ENCODE results near the gene STX8.
A peak's percentile ranks its signal among the peaks of the same experiment; 100 is the strongest.

Gene STX8

GRCh38 chr17:9298776-9299295 is 276.8 kb downstream of the STX8 start:
- no peak for DNase-seq (ENCODE audit: low spot score)

DNA sequence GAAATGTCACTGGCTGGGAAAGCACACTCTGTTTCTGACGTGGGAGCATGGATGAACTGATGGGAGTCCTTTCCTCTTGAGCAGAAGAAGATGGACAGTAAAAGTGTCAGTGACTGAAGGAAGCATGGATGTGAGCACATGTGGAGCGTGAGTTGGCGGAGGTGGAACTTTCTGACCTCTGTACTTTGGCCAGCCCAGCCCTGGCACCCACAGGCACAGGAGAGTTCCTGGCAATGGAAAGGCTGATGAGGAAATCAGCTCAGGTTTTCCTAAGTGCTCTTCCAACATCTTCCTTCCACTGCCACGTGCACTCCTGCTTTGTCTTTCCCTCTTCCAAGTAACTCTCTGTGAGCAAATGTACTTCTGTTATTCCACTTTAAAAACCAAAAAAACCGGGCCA is 277.5 kb downstream of the STX8 start:
- DNase-seq (ENCODE audit: low spot score): no peak

DNA sequence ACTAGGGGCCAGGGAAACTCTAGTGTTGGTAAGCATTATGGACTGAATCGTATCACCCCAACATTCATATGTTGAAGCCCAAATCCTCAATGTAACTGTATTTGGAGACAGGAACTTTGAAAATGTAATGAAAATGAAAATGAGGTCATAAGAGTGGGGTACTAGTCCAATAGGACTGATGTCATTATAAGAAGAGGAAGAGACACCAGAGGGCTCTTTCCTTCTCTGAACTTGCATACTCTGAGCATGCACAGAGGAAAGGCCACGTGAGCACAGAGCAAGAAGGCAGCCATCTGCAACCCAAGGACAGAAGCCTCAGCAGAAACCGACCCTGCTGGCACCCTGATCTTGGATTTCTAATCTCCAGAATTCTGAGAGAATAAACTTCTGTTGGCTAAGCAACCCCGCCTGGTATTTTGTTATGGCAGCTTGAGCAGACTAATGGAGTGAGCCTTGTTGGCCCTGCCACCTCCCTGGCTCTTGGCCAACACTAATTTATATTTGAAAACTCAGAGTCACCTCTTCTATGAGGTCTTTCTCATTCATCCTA is 280.9 kb downstream of the STX8 start:
- no peak for DNase-seq (ENCODE audit: low spot score)

GRCh38 chr17:9292561-9292941 is 283.1 kb downstream of the STX8 start:
- no peak for DNase-seq (ENCODE audit: low spot score)

GRCh38 chr17:9291912-9292560 is 283.6 kb downstream of the STX8 start:
- DNase-seq (ENCODE audit: low spot score): peak; percentile 30

DNA sequence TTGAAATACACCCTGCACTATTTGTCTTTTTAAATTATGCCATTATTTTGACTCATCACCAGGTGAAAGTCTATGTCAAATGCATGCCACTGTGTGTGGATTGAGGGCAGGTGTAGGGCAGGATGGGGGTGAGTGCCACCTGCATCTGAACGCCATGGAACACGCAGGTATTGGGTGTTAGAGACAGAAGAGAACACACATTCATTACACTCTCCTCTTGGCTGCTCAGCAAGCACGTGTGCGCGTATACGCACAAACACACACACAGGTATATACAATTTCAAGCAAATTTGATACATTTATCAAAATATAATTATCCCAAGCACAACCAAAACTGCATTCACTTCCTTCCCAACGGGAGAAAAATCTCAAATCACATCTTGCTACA is 285.4 kb downstream of the STX8 start:
- DNase-seq (ENCODE audit: low spot score): no peak

DNA sequence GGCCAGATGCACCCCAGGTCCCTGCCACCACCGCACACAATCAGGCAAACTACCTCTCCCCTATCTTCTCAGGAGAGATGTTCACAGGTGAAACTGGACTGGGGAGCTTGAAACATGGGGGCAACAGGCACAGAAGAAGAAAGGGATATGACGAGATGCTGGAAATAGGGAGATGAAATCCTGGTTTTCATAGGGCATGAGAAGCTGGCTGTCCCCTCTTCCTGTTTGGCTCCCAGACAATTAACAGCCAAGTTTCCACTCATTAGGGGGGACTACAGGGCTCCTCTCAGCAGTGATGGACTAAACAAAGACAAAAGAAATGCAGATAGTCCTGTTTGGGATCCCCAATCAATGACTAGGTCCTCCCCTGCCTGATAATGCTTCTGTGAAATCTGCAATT is 288.3 kb downstream of the STX8 start:
- no peak for DNase-seq (ENCODE audit: low spot score)

GRCh38 chr17:9286434-9286833 is 289.2 kb downstream of the STX8 start:
- no peak for DNase-seq (ENCODE audit: low spot score)

DNA sequence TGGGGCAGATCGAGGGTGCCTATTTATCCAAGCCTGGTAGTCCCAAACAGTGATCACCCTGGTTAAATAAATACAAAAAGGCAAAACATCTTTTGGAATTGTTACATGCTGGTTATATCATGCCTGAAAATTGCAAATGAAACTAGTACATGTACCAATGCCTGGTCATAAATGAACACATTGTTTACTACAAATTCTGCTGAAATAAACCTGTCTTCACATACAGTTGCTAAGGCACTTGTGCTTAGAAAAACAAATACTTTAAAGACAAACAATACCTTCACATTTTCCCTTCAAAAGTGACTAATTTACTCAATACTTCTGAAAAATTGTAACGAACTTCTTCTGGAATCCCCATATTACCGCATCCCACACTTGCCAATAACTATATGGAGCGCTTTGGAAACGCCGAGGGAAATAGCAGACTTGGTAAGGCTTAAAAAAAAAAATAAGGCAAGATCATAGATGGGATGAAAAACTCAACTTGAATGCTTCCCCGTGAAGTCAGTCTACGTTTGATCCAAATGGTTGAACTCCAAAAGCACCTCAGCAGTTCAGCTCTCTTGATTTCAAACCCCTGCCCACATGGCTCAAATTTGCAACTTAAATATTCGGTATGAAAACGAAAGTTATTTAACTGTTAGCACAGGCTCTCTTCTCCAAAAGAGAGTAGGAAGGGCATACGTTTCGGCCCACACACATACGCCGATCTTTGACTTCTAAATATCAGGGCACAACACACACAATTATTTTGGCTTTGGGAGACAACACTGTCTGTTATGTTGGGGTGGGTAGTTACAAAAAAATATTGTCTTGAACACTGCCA is 289.8 kb downstream of the STX8 start:
- DNase-seq (ENCODE audit: low spot score): no peak

DNA sequence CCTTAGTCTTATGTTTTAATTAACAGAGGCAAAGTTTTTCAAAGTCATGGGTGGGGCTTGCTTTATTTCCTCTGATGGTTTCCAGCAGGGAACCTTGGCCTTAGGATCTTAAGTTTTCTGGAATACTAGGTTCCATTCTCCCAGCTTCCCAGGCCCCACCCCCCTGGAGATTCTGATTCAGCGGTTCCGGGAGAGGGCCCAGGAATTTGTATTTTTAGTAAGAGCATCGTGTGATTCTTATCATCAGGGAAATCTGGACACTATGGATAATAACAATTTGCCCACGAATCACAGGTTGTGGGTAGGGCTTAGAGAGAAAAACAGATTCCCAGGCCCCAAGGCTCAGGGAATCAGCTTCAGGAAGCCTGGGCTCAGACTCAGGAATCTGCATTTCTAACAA is 290.7 kb downstream of the STX8 start:
- DNase-seq (ENCODE audit: low spot score): no peak

GRCh38 chr17:9283909-9284308 is 291.7 kb downstream of the STX8 start:
- peak; percentile 45 for DNase-seq (ENCODE audit: low spot score)

GRCh38 chr17:9279893-9280292 is 295.7 kb downstream of the STX8 start:
- DNase-seq (ENCODE audit: low spot score): no peak

DNA sequence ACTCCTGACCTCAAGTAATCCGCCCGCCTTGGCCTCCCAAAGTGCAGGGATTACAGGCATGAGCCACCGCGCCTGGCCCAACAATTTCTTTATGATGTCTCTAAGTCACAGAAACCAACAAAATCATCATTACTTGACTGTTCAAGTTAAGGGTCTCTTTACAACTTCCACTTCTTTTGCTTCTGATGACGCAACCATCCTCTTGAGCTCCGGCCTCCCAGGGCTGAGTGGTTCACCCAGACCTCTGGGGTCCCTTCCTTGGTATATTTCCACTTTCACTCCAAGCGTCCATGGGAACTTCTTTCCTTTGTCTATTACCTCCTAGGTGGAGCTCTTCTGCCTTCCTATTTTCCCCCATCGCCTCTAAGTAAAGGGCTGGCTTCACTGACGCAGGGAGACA is 300.6 kb downstream of the STX8 start:
- no peak for DNase-seq (ENCODE audit: low spot score)

DNA sequence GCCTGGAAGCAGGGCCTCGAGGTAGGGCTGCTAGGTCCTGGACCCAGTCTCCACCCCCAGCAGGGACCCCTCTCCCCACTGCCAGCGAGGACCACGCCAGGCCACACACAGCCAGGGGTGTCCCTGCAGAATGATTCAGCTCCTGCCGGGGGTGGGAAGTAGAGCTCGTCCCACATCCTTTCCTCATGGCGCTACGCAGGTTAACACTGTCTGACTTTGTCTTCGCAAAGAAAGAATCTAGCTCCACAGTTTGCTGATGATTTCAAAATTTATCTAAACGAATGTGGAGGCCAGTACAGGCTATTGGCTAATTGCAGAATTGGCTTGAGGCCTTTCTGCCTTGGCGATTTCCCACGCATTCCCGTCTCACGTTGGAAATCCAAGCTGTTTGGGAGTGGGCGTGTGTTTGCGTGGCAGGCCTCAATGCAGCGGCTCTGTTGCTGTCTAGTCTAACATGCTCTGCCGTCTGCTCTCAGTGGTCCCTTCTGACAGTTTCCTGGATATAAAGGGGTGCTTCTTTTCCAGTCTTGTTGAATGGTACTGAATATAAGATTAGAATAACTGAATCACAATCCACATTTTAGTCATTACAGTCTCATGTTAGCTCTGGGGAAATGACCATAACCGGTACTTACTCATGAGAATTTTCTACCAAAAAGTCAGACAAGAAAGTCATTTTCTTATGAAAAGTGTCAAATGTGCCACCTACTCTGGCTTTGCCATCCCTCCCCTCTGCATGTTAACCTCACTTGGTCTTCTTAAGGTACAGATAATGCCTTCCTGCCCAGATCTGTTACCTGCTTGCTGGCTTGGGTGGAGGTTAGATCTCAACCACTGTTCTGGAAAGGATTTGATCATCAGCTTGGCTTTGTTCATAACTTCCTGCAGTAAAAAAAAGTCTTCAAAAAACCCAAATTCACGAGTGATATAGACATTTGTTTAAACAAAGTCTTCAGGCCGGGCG is 301.9 kb downstream of the STX8 start:
- DNase-seq (ENCODE audit: low spot score): no peak

GRCh38 chr17:9272501-9273200 is 303.0 kb downstream of the STX8 start:
- DNase-seq (ENCODE audit: low spot score): no peak

DNA sequence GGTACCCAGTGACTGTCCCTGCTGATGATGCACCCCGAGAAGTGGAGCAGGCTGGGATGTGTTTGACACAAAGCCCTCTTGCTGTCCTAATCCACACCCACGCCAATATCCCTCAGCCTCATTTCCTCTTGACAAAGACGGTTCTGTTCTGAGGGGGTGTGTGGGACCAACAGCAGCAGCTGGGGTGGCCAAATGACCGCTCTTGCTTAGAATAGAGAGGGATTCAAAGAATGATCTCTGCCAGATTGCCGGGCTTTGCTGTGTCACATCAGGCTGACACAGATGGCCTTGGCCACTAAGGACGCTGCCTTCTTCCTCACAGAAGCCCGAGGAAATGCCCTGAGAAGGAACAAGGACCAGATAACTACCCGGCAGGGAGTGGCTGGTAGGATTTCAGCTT is 303.6 kb downstream of the STX8 start:
- DNase-seq (ENCODE audit: low spot score): no peak

DNA sequence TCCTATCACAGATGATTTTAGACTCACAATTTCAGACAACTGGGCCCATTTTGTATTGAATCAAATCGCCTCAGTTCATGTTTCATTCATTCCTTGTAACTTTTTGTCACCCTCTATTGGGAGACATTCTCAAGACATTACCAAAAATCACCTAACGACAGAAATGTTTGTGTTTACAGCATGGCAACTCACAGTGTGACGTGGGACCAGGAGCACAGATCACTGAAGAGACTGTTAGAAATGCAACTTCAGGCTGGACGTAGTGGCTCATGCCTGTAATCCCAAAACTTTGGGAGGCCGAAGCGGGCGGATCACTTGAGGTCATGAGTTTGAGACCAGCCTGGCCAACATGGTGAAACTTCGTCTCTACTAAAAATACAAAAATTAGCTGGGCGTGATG is 304.7 kb downstream of the STX8 start:
- DNase-seq (ENCODE audit: low spot score): no peak

- no peak for DNase-seq (ENCODE audit: low spot score)
Measured at GRCh38 chr17:9269350-9270035, 306.1 kb downstream of the STX8 start.

GRCh38 chr17:9268546-9268945 is 307.1 kb downstream of the STX8 start:
- no peak for DNase-seq (ENCODE audit: low spot score)

- DNase-seq (ENCODE audit: low spot score): no peak
Measured at GRCh38 chr17:9266697-9267117, 308.9 kb downstream of the STX8 start.
